GM06990 (cell line): ENCODE measurements around the gene HHEX.

ENCODE experiments used
- DNase-seq: peaks from one replicate; pipeline ENCODE4 v3.0.0-alpha.2; 2011; ENCODE audit not compliant: insufficient read length; ENCODE audit errors: extremely low read depth
- H3K27me3 ChIP-seq: replicated peaks from 2 replicates; pipeline ENCODE4 v1.6.0; 2011; ENCODE audit warnings: low read length; ENCODE audit not compliant: control insufficient read depth, insufficient read depth
- H3K36me3 ChIP-seq: 2 replicates; pipeline ENCODE4 v1.5.1; 2011; ENCODE audit warnings: low read length; ENCODE audit not compliant: control insufficient read depth, insufficient read depth
- H3K4me3 ChIP-seq: replicated peaks from 2 replicates; pipeline ENCODE4 v1.5.1; 2011; ENCODE audit warnings: low read depth, mild to moderate bottlenecking, control low read depth, low read length
- TF ChIP-seq, protein P1 (sequence below): IDR thresholded peaks from 2 replicates; pipeline ENCODE4 v1.5.1; 2011; ENCODE audit warnings: low read length, control low read depth, mild to moderate bottlenecking, inconsistent platforms; ENCODE audit not compliant: insufficient read depth, poor library complexity, severe bottlenecking

Gene HHEX

DNA sequence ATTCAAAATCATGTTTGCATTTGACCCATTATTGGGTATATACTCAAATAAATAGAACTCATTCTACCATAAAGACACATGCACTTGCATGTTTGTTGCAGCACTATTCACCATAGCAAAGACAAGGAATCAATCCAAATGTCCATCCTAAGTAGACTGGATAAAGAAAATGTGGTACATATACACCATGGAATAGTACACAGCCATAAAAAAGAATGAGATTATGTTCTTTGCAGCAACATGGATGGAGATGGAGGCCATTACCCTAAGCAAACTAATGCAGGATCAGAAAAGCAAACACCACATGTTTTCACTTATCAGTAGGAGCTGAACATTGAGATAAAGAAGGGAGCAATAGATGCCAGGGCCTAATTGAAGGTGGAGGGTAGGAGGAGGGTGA, 12.0 kb upstream of the HHEX start:
- H3K4me3 ChIP-seq: no peak overlapping the region
- TF ChIP-seq, protein P1, sequence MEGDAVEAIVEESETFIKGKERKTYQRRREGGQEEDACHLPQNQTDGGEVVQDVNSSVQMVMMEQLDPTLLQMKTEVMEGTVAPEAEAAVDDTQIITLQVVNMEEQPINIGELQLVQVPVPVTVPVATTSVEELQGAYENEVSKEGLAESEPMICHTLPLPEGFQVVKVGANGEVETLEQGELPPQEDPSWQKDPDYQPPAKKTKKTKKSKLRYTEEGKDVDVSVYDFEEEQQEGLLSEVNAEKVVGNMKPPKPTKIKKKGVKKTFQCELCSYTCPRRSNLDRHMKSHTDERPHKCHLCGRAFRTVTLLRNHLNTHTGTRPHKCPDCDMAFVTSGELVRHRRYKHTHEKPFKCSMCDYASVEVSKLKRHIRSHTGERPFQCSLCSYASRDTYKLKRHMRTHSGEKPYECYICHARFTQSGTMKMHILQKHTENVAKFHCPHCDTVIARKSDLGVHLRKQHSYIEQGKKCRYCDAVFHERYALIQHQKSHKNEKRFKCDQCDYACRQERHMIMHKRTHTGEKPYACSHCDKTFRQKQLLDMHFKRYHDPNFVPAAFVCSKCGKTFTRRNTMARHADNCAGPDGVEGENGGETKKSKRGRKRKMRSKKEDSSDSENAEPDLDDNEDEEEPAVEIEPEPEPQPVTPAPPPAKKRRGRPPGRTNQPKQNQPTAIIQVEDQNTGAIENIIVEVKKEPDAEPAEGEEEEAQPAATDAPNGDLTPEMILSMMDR: no peak
- DNase-seq: no peak
- no peaks in the 10 kb centered on the region for H3K27me3 ChIP-seq
- H3K36me3 ChIP-seq: no peaks in the 10 kb centered on the region

GRCh38 chr10:92678206-92678605, 11.5 kb upstream of the HHEX start:
- no peaks in the 10 kb centered on the region for H3K27me3 ChIP-seq
- DNase-seq: no peak
- H3K4me3 ChIP-seq: no peak overlapping the region
- no peaks in the 10 kb centered on the region for H3K36me3 ChIP-seq
- TF ChIP-seq, protein P1: no peak

DNA sequence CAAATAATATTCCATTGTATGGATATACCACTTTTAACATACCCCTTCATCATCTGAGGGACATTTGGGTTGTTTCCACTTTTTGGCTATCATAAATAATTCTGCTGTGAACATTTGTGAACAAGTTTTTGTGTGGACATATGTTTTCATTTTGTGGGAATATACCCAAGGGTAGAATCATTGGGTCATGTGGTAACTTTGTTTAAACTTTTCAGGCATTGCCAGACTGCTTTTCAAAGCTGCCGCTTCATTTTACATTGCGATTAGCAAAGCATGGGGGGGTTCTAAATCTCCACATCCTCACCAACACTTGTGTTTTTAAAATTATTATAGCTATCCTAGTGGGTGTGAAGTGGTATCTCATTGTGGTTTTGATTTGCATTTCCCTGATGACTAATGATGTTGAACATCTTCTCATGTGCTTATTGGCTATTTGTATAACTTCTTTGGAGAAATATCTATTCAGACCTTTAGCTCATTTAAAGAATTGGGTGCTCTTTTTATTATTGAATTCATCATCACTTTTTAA, 8.4 kb upstream of the HHEX start:
- TF ChIP-seq, protein P1: no peak
- Histone ChIP-seq H3K27me3 (no peaks in the 10 kb centered on the region), H3K4me3 (no peak overlapping the region), H3K36me3 (no peaks in the 10 kb centered on the region)
- DNase-seq: no peak

DNA sequence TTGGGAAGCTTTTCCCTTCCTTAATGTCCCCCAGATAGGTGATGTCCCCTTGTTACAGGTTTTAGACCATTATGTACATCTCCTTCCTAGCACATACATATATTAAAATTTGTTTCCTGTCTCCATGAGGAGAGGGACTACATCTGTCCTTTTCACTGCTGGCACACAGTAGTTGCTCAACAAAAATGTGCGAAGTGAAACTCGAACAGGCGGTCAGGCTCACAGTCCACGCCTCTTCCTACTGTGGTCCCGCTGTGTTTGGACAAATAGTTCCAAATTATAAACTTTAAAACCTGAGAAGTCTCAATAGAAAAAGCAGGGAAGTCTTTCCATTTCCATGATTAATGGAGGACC, 1.2 kb upstream of the HHEX start:
- no peak for DNase-seq
- Histone ChIP-seq H3K27me3 (no peaks in the 10 kb centered on the region; the same call in 1 of the 2 replicates), H3K4me3 (no peak overlapping the region), H3K36me3 (no peaks in the 10 kb centered on the region)
- TF ChIP-seq, protein P1: no peak

DNA sequence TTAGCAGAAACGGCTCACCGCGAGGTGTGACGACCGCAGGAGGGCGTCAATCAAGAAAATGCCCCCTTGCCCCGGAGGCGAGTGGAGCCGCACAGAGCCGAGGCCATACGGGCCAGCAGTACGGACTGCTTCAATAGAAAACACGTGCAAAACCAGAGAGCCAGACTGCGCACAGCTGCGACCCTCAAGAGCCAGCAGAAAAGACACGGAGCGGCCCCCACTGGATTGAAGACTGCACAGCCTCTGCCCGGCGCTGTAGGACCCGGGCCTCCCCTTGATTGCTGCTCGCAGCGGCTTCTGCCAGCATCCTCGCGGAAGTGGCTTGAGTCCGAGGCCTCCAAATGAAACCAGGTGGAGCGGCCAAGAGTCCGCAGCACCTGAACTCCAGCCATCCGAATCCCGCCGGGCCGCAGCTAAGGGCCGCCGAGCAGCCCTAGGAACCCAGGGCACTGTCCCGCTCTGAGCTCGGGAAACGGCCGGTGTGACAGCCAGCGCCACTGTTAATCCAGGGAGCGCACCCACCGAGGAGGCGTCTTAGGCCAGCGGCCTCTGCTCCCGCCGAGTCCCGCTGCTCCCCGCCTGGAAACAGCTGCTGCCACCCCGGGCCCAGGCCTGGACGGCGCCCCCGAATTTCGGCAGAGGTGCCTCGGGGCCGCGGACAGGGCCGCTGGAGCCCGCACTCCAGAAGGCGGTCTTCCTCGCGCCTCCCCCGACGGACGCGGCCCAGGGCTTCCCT, 660 bp upstream of the HHEX start:
- no peaks in the 10 kb centered on the region for H3K36me3 ChIP-seq
- TF ChIP-seq, protein P1: peak; percentile 9
- H3K27me3 ChIP-seq: no peaks in the 10 kb centered on the region; the same call in 1 of the 2 replicates
- peak overlapping the region; percentile 53 for H3K4me3 ChIP-seq
- peak; percentile 64 for DNase-seq
